ENCODE results near the gene KCNT2.

DNA sequence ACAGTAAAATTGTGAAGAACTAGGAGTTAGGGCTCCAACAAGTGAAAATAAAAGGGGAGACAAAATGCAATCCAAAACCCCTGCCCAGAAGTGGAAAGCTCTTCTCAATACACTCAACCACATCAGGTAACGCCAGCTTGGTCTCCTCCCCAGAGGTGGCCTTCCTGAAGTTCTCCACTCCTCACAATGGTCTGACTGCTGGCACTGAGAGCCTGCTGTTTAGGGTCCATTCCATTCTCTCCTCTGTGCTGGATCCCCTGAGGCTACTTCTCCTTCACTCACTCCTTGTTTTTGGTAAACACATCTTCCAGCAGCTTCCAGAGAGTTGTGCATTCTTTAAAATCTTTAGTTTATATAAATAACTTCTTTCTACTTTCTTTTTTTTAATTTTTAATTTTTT, 189.5 kb downstream of the KCNT2 start:
- TF ChIP-seq, protein P1, sequence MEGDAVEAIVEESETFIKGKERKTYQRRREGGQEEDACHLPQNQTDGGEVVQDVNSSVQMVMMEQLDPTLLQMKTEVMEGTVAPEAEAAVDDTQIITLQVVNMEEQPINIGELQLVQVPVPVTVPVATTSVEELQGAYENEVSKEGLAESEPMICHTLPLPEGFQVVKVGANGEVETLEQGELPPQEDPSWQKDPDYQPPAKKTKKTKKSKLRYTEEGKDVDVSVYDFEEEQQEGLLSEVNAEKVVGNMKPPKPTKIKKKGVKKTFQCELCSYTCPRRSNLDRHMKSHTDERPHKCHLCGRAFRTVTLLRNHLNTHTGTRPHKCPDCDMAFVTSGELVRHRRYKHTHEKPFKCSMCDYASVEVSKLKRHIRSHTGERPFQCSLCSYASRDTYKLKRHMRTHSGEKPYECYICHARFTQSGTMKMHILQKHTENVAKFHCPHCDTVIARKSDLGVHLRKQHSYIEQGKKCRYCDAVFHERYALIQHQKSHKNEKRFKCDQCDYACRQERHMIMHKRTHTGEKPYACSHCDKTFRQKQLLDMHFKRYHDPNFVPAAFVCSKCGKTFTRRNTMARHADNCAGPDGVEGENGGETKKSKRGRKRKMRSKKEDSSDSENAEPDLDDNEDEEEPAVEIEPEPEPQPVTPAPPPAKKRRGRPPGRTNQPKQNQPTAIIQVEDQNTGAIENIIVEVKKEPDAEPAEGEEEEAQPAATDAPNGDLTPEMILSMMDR (IDR thresholded peaks at IDR 0.05) = no peak
- TF ChIP-seq POLR2A (IDR thresholded peaks at IDR 0.05) = no peak

Measured in Peyer's patch (tissue), 4 donors.